ENCODE results near the gene CENPP.

Gene CENPP

DNA sequence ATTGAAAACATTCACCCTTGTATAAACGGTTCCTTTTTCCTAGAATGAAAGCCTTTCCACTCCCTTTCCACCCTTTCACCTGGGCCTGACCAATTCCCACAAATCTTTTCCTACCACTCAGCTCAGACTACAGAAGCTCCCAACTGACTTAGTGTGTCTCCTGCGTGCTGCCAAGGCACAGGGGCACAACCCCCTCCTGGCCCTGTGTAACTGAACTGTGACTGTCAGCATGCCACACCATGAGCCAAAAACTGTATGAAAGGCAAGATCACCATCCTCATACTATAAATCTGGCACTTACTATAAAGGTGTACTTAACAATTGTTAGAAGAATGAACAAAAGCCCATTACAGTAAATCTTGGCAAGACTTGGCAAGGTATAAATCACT lies 12.1 kb upstream of the CENPP start:
- no peak for DNase-seq (ENCODE audit: low spot score)

- no peak for DNase-seq (ENCODE audit: low spot score)
These were observed 10.3 kb upstream of the CENPP start for GRCh38 chr9:92315456-92315855.

DNA sequence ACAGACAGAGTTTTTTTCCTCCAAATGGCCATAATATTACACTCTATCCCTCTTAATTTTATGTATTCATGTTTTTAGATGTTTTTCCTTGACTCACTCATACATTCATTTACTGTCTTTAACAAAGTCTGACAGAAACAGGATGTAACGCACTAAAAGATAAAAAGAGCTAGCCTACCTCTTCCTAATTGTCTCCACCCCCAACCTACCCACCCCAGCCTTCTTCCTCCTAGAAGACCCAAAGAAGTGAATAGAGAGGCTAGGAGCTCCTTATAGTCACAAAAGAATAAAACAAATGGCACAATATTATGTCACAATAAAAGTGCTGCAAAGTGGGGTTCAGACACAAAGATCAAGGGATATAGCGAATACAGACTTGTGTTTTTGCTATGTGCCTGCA lies 1.3 kb upstream of the CENPP start:
- DNase-seq (ENCODE audit: low spot score) = no peak

DNA sequence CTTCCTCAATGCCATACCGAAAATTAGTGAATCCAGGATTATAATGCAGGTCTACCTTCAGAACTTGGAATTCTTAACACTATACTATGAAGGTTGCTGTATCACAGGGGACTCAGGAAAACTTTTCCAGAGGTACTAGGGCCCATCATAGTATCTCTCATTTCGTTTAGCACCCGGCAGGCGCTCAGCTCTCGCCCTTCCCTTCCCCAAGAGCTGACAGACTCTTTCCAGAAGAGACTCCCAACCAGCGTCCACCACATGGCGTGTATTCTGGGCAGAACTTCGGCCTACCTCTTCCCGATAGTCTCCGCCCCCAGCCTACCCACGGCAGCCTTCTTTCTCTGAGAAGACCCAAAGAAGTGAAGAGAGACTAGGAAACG lies 874 bp upstream of the CENPP start:
- no peak for DNase-seq (ENCODE audit: low spot score)

DNA sequence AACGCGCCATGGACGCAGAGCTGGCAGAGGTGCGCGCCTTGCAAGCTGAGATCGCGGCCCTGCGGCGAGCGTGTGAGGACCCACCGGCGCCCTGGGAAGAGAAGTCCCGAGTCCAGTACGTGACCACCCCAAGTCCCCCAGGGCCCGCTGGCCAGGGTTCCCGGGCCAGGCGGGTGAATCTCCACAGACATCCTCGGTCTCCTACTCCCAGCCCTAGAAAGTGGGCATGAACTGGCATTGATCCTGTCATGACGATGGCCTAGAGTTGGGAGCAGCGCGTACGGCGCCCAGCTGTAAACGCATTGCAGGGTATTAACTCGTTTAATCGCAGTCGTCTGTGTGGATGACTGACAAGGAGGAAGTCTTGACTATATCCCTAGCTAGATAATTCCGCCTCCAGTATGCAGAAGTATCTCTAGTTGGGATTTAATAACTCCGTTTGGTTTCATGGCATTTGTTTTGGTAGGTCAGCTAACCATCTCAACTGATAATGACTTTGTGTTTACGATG lies 293 bp downstream of the CENPP start:
- peak; percentile 12 for DNase-seq (ENCODE audit: low spot score)

- DNase-seq (ENCODE audit: low spot score) = no peak
These were observed 1.6 kb downstream of the CENPP start for GRCh38 chr9:92327283-92327850.

- DNase-seq (ENCODE audit: low spot score) = peak; percentile 31
These were observed 2.5 kb downstream of the CENPP start for GRCh38 chr9:92328225-92328624.

GRCh38 chr9:92332577-92333281 lies 7.0 kb downstream of the CENPP start:
- DNase-seq (ENCODE audit: low spot score) = no peak

GRCh38 chr9:92333282-92333634 lies 7.5 kb downstream of the CENPP start:
- DNase-seq (ENCODE audit: low spot score) = no peak

DNA sequence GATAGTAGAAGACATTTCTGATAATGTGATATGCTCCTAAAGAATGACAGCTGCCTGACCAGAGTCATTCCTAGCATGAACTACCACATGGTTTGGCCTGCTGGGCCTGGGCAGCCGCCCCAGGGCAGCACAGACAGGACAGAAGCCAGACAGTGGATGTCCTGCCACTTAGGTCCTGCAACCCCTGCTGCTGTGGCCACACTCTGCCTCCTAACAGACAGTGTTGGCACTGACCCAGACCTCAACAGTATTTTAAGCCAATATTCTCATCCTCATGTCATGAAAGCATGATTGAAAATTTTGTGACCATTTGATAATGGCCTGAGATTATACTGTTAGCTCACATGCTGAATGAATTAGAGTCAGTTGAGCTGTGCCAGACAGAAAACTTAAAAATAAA lies 15.8 kb downstream of the CENPP start:
- DNase-seq (ENCODE audit: low spot score) = no peak

- DNase-seq (ENCODE audit: low spot score) = peak; percentile 8
These were observed 17.2 kb downstream of the CENPP start for GRCh38 chr9:92342825-92343488.

DNA sequence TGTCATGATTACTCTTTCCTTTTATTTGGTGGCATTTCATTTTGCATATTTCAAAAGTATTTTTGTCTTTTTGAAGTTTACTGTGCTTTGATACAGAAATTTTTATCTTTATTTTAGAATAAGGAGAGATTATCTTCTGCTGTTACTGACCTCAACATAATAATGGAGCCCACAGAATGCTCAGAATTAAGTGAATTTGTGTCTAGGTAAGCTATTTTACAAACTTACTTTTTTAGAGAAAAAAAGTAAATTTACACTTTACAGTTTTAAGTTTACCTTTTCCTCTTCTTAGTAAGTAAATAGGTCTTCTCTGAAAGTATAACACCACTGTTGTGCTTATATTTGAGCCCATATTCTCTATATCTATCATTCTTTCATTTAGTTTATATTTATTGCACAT lies 19.8 kb downstream of the CENPP start:
- no peak for DNase-seq (ENCODE audit: low spot score)

DNA sequence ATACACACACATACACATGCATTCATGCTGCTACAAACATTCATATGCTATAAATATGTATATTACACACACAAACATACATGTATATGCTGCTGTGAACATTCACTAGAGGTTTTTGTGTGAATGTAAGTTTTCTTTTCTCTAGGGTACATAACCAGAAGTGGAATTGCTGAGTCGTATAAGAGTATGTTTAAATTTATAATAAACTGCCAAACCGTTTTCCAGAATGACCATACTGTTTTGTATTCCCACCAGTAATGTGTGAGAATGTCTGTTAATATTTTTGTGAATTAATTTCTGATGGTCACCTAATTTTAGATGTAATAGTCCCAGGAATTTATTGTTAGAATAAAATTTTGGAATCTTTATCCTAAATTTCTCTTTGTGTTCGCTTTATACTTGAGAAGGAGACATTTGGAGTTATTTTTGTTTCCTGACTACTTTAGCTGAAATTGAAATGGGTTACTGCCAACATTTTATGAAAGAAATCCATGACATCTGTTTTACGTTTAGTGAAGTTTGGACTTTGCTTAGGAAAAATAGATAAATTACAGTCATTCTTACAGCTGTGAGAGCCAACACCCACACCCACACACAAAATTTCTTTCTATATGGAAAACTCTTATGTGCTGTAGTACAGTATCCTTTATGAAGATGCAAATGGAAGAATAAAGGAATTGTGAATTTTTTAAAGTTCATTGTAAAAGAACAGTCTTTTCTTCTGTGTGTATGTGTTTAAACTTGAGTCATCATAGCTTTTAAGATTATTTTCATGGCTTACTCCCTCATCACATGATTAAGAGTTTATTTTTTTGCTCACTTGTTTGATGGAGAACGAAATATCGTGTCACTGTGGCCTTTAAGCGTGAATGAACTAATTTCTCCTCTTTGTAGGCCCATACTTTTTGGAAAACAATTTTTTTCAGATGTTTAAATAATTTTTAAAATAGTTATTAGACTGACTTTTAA lies 24.3 kb downstream of the CENPP start:
- DNase-seq (ENCODE audit: low spot score) = no peak

- DNase-seq (ENCODE audit: low spot score) = no peak
These were observed 25.0 kb downstream of the CENPP start for GRCh38 chr9:92350740-92351133.

DNA sequence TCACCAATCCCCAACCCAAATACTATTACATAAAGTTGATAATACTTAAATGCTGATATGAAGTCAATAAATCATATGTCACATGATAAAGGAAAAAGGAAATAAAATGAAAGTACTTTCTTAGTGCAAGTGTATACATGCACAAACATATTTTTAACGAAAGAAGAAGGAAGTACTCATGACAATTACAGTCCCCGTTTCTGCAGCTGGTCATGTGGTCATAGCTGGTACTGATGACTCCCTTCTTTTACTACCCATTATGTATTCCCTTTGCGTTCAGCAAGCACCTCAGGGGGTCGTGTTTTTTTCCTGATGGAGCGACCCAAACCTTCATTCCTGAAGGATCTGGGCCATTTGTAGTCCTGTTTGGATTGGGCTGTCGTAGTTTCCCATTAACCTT lies 27.3 kb downstream of the CENPP start:
- DNase-seq (ENCODE audit: low spot score) = no peak

DNA sequence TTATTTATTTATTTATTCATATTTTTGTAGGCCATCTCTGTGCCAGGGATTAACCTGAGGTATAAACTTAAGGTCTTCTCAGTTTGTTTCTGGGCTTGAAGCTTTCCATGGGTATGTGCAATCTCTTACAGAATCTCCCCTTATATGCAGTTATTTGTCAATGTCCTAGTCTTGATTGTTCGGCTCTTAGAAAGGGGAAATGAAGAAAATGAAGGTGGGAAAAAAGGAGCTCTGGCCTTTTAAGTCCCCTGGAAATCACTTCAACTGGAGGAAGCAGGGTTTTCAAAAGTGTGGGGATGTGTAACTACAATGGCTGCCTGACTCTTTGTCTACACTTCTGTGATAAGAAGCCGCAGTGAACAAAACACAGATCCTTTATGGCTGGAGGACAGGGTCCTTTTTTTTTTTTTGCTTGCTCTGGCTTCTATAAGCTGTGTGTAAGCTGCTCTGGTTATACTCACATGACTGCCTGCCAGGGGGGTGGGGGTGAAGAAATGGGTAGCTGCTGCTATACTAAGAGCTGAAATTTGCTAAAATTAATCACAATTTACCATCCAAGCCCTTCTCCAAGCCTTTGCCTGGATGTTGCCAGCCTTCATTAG lies 33.7 kb downstream of the CENPP start:
- DNase-seq (ENCODE audit: low spot score) = no peak

- no peak for DNase-seq (ENCODE audit: low spot score)
These were observed 34.3 kb downstream of the CENPP start for GRCh38 chr9:92360083-92360482.

DNA sequence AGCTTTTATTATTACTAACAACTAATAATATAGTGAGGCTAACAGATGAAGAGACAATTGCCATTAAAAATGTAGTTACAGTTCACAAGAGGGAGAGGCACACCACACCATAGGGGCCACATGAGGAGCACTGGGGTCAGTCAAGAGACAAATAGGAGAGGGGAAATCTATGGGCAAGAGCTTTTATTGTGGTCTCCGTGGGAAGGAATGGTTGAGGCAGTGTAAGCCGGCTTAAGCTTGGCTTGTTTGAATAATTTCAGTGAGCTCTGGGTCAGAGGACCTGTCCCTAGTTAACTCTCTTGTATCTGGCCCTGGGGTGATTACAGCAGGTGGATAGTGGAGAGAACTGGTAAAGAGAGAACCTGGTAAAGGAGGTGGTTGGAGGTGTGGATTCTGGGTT lies 43.3 kb downstream of the CENPP start:
- no peak for DNase-seq (ENCODE audit: low spot score)

GRCh38 chr9:92373167-92373566 lies 47.4 kb downstream of the CENPP start:
- no peak for DNase-seq (ENCODE audit: low spot score)

GRCh38 chr9:92377876-92378275 lies 52.1 kb downstream of the CENPP start:
- no peak for DNase-seq (ENCODE audit: low spot score)

DNA sequence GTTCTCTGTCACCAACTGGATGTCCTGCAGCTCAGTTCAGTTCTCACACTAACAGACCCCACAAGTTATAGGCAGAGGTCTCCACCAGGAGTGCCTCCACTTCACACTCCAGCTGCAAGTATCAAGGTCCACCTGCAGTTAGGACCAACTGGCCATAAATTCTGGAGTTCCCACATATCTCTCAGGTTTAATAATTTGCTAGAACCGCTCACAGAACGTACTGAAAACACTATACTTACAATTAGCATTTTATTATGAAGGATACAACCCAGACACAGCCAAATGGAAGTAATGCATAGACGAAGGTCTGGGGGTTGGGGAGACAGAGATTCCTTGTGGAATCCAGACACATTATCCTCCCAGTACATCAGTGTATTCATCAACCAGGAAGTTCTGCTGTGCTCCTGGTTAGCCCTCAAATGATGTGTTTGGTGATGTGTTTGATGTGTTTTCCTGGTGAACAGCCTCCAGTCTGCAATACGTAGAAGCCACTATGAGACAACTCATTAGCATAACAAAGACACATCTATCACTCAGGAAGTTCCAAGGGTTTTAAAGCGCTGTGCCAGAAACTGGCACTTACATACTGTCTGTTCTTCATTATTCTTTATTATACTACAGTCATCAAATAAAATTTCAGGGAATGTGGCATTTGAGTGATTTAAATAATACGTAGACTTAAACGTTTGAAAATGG lies 53.3 kb downstream of the CENPP start:
- DNase-seq (ENCODE audit: low spot score) = peak; percentile 7

All from kidney capillary endothelial cell (primary cell).